H1 (cell line): Measurements from ENCODE around the gene CYP4F11.

Source experiments
- CEBPB ChIP-seq: IDR thresholded peaks from 2 replicates; pipeline ENCODE4 v1.6.1; 2012; ENCODE audit warnings: low read depth, low read length
- POLR2A ChIP-seq, 2 experiments: IDR thresholded peaks; 1 replicate in 1 of 2; 2 replicates in 1 of 2; pipeline ENCODE4 v1.6.1; 2011; ENCODE audit warnings: low read depth in 2 of 2, low read length in 2 of 2, mild to moderate bottlenecking in 2 of 2; ENCODE audit errors: control extremely low read depth in 1 of 2
- RAD21 ChIP-seq, 2 experiments: IDR thresholded peaks in 1 of 2; conservative IDR thresholded peaks in 1 of 2; 2 replicates each; pipeline ENCODE4 v1.6.1; 2011; ENCODE audit warnings: low read depth in 2 of 2, low read length in 2 of 2, improper control_type of control experiment in 1 of 2, inconsistent platforms in 1 of 2, mild to moderate bottlenecking in 1 of 2, moderate library complexity in 1 of 2
- RXRA ChIP-seq: IDR thresholded peaks from 2 replicates; pipeline ENCODE4 v1.6.1; 2011; ENCODE audit warnings: low read depth, mild to moderate bottlenecking, low read length, moderate library complexity; ENCODE audit not compliant: insufficient read depth
- TAF1 ChIP-seq: IDR thresholded peaks from 2 replicates; pipeline ENCODE4 v1.6.1; 2011; ENCODE audit warnings: mild to moderate bottlenecking, low read depth, low read length
- TAF7 ChIP-seq: optimal IDR thresholded peaks from 2 replicates; pipeline ENCODE3; 2011; ENCODE audit warnings: low read depth, mild to moderate bottlenecking, inconsistent platforms, low read length, moderate library complexity, borderline replicate concordance
- TEAD4 ChIP-seq: IDR thresholded peaks from 2 replicates; pipeline ENCODE4 v1.6.1; 2012; ENCODE audit warnings: low read depth, low read length, inconsistent platforms, mixed read lengths
- TF ChIP-seq, protein P1 (sequence below), 3 experiments: IDR thresholded peaks; 1 replicate in 2 of 3; 2 replicates in 1 of 3; pipeline versions ENCODE4 v1.5.1 to v1.6.1; 2011; ENCODE audit warnings: low read length in 3 of 3, mild to moderate bottlenecking in 3 of 3, inconsistent platforms in 2 of 3, low read depth in 1 of 3, moderate library complexity in 1 of 3; ENCODE audit not compliant: insufficient read depth in 1 of 3; ENCODE audit errors: control extremely low read depth in 1 of 3

DNA sequence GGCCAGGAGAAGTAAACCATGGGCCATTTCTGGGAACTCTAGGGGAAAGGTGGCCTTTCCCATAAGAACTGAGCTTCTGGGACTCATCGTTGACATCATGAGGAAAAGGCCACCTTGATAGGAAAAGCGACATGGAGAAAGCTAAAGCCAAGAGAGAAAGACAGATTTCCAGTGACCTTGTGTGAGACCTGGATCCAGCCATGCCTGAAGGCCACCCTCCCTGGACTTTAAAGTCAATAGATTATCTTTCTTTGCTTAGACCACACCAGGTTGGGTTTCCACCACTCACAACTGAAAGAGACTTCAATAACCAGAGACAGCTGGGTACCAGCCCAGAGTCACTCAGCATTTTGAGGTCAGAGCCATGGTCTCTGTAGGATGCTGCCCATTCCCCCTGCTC is 40.0 kb downstream of the CYP4F11 start:
- TF ChIP-seq POLR2A (IDR thresholded peaks at IDR 0.05; ENCODE audit: control extremely low read depth in 1 of 2, low read depth in 2 of 2, low read length in 2 of 2) (no peak), RAD21 (IDR thresholded peaks at IDR 0.05 in 1 of 2, conservative IDR thresholded peaks at IDR 0.05 in 1 of 2; ENCODE audit: low read depth in 2 of 2, low read length in 2 of 2) (no peak), TAF7 (no peak), TAF1 (no peak), RXRA (no peak), CEBPB (no peak), TEAD4 (no peak)
- TF ChIP-seq, protein P1, sequence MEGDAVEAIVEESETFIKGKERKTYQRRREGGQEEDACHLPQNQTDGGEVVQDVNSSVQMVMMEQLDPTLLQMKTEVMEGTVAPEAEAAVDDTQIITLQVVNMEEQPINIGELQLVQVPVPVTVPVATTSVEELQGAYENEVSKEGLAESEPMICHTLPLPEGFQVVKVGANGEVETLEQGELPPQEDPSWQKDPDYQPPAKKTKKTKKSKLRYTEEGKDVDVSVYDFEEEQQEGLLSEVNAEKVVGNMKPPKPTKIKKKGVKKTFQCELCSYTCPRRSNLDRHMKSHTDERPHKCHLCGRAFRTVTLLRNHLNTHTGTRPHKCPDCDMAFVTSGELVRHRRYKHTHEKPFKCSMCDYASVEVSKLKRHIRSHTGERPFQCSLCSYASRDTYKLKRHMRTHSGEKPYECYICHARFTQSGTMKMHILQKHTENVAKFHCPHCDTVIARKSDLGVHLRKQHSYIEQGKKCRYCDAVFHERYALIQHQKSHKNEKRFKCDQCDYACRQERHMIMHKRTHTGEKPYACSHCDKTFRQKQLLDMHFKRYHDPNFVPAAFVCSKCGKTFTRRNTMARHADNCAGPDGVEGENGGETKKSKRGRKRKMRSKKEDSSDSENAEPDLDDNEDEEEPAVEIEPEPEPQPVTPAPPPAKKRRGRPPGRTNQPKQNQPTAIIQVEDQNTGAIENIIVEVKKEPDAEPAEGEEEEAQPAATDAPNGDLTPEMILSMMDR (IDR thresholded peaks at IDR 0.05; ENCODE audit: control extremely low read depth in 1 of 3, insufficient read depth in 1 of 3, low read depth in 1 of 3, low read length in 3 of 3): no peak
